HepG2 (cell line): ENCODE results near the gene DHRS4L2. TPM values are rescaled to one million over a fixed set of nuclear protein-coding genes. Genes with fewer than 3 reads are reported as not detected.

Experiments used
- ADNP ChIP-seq: sonication (generic); formaldehyde crosslinking; IDR thresholded peaks from 2 replicates; pipeline ENCODE4 v1.4.0; 2020; ENCODE audit warnings: missing genetic modification reagents
- CC2D1A ChIP-seq: sonication (generic); formaldehyde crosslinking; IDR thresholded peaks from 2 replicates; pipeline ENCODE4 v1.8.1; 2023; ENCODE audit warnings: mild to moderate bottlenecking, missing genetic modification reagents
- DMAP1 ChIP-seq: IDR thresholded peaks from 2 replicates; pipeline ENCODE4 v1.6.1; 2016
- HNRNPLL ChIP-seq: fragments of 200-400 bp; formaldehyde crosslinking; IDR thresholded peaks from 2 replicates; pipeline ENCODE4 v1.6.1; 2017; ENCODE audit warnings: mild to moderate bottlenecking, low read depth, low read length; ENCODE audit not compliant: poor library complexity, severe bottlenecking
- JUN ChIP-seq: sonication (generic); formaldehyde crosslinking; IDR thresholded peaks from 2 replicates; pipeline ENCODE4 v1.4.0; 2020; ENCODE audit warnings: mild to moderate bottlenecking, missing genetic modification reagents
- NKX3-1 ChIP-seq: sonication (generic); formaldehyde crosslinking; IDR thresholded peaks from 2 replicates; pipeline ENCODE4 v1.5.0; 2020; ENCODE audit warnings: missing genetic modification reagents
- REPIN1 ChIP-seq: sonication (generic); formaldehyde crosslinking; IDR thresholded peaks from 2 replicates; pipeline ENCODE4 v1.8.0; 2022; ENCODE audit warnings: missing genetic modification reagents, low read depth, mild to moderate bottlenecking, borderline replicate concordance
- REXO4 ChIP-seq: sonication (generic); formaldehyde crosslinking; IDR thresholded peaks from 2 replicates; pipeline ENCODE4 v1.8.0; 2022; ENCODE audit warnings: missing genetic modification reagents, mild to moderate bottlenecking, borderline replicate concordance
- SALL1 ChIP-seq: sonication (generic); formaldehyde crosslinking; IDR thresholded peaks from 2 replicates; pipeline ENCODE4 v1.8.0; 2022; ENCODE audit warnings: mild to moderate bottlenecking, missing genetic modification reagents
- SRF ChIP-seq: IDR thresholded peaks from 2 replicates; pipeline ENCODE4 v1.6.1; 2011; ENCODE audit warnings: mild to moderate bottlenecking, low read depth, low read length, moderate library complexity
- ZNF143 ChIP-seq: sonication (generic); formaldehyde crosslinking; IDR thresholded peaks from 2 replicates; pipeline ENCODE4 v1.4.0; 2020; ENCODE audit warnings: missing genetic modification reagents
- ZNF558 ChIP-seq: sonication (generic); formaldehyde crosslinking; IDR thresholded peaks from 2 replicates; pipeline ENCODE4 v1.9.0; 2022; ENCODE audit warnings: mild to moderate bottlenecking, missing genetic modification reagents, borderline replicate concordance
- ZNF572 ChIP-seq: sonication (generic); formaldehyde crosslinking; IDR thresholded peaks from 2 replicates; pipeline ENCODE4 v1.5.1; 2020; ENCODE audit warnings: mild to moderate bottlenecking, missing genetic modification reagents
- ZNF674 ChIP-seq: sonication (generic); formaldehyde crosslinking; IDR thresholded peaks from 2 replicates; pipeline ENCODE4 v1.5.0; 2020; ENCODE audit warnings: low read depth, mild to moderate bottlenecking, missing genetic modification reagents
- ZNF792 ChIP-seq: IDR thresholded peaks from 2 replicates; pipeline ENCODE4 v1.6.1; 2016
- ZNF878 ChIP-seq: sonication (generic); formaldehyde crosslinking; IDR thresholded peaks from 2 replicates; pipeline ENCODE4 v1.8.1; 2023; ENCODE audit warnings: mild to moderate bottlenecking, missing genetic modification reagents, moderate library complexity
- polyA plus RNA-seq, 8 experiments: library from polyadenylated mRNA; depleted of rRNA in 3 of 8; stranded (reverse) in 7 of 8; unstranded in 1 of 8; fragments of >200 nt; fragmentation: Illumina TruSeq in 4 of 8; extraction: Trizol in 4 of 8; gene quantifications; 2 replicates each; pipeline versions ENCODE4 v1.2.1 to v1.2.3, GENCODE V29; 2011 to 2016; ENCODE audit warnings: low read depth in 4 of 8, missing spikeins in 1 of 8, mixed read lengths in 1 of 8; ENCODE audit not compliant: insufficient read depth in 1 of 8
- total RNA-seq, 5 experiments: library from RNA; depleted of rRNA; stranded (reverse); fragments of >200 nt; fragmentation: Illumina TruSeq; extraction: Trizol; gene quantifications; 2 replicates each; pipeline ENCODE4 v1.2.3, GENCODE V29; 2016; ENCODE audit warnings: low read depth in 1 of 5
- TF ChIP-seq, protein P1 (sequence below): sonication (generic); formaldehyde crosslinking; IDR thresholded peaks from 2 replicates; pipeline ENCODE4 v1.8.1; 2023; ENCODE audit warnings: mild to moderate bottlenecking, inconsistent platforms, moderate library complexity, missing genetic modification reagents, borderline replicate concordance
- TF ChIP-seq, protein P2 (sequence below): sonication (generic); formaldehyde crosslinking; IDR thresholded peaks from 2 replicates; pipeline ENCODE4 v1.4.0; 2020; ENCODE audit warnings: low read depth, mild to moderate bottlenecking, missing genetic modification reagents
- TF ChIP-seq, protein P3 (sequence below): sonication (generic); formaldehyde crosslinking; IDR thresholded peaks from 2 replicates; pipeline ENCODE4 v1.4.0; 2020; ENCODE audit warnings: missing genetic modification reagents
- TF ChIP-seq, protein P4 (sequence below): sonication (generic); formaldehyde crosslinking; IDR thresholded peaks from 2 replicates; pipeline ENCODE4 v1.8.0; 2023; ENCODE audit warnings: mild to moderate bottlenecking, missing genetic modification reagents

DHRS4L2 gene
- total and polyA plus RNA-seq, 2 of the 13 experiments (the other 11 are each of a cell fraction or from before 2014, with no cell fraction given), result 24.7 to 38.2 TPM

DNA sequence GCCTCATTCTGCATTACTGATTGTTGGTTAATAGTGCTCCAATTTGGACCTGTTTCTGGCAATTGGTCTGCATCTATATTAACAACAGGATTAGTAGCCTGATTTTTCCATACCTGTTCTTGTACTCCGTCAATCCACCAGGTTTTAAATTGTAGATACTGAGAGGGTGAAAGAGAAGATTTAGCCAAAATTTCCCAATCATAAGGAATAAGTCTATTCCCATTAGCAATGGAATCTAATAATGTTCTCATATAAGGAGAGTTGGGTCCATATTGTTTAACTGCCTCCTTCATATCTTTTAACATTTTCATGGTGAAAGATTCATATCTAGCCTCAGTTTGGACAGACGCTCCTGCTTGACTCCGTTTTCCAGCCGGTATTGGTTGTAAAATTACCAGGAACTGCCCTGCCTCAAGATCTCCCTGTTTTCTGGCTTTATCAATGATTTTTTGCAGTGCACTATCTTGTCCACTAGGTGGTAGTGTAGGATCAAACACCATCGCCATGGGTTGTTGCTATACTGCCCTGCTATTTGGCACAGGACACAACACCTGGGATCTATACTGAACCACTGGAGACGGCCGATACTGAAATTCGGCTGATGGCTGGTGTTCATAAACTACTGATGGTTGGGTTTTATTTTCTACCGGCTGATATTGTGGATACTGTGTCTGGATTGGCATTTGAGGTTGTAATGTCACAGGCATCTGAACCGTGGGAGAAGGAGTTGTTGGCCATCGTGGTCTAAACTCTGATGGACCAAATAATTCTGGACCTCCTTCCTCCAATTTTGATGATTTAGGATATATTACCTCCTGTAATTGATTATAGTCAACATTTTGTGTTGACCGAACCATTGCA is 25.2 kb downstream of the DHRS4L2 start (continued):
- TF ChIP-seq, protein P1, sequence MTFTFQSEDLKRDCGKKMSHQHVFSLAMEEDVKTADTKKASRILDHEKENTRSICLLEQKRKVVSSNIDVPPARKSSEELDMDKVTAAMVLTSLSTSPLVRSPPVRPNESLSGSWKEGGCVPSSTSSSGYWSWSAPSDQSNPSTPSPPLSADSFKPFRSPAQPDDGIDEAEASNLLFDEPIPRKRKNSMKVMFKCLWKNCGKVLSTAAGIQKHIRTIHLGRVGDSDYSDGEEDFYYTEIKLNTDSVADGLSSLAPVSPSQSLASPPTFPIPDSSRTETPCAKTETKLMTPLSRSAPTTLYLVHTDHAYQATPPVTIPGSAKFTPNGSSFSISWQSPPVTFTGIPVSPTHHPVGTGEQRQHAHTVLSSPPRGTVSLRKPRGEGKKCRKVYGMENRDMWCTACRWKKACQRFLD, result 0 out of 2 replicates have a peak, but pooled peaks have one; percentile 48
- 0 out of 2 replicates have a peak, but pooled peaks have one; percentile 30 for TF ChIP-seq ZNF143
- TF ChIP-seq HNRNPLL, result no peak
- no peak for TF ChIP-seq ADNP (CRISPR knock-in tag)
- TF ChIP-seq, protein P2, sequence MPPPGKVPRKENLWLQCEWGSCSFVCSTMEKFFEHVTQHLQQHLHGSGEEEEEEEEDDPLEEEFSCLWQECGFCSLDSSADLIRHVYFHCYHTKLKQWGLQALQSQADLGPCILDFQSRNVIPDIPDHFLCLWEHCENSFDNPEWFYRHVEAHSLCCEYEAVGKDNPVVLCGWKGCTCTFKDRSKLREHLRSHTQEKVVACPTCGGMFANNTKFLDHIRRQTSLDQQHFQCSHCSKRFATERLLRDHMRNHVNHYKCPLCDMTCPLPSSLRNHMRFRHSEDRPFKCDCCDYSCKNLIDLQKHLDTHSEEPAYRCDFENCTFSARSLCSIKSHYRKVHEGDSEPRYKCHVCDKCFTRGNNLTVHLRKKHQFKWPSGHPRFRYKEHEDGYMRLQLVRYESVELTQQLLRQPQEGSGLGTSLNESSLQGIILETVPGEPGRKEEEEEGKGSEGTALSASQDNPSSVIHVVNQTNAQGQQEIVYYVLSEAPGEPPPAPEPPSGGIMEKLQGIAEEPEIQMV (CRISPR knock-in tag), result peak; percentile 77; the same call in 1 of the 2 replicates
- peak; percentile 64; the same call in 1 of the 2 replicates for TF ChIP-seq SALL1
- no peak for TF ChIP-seq JUN (CRISPR knock-in tag)
- 0 out of 2 replicates have a peak, but pooled peaks have one; percentile 4 for TF ChIP-seq DMAP1
- TF ChIP-seq, protein P3, sequence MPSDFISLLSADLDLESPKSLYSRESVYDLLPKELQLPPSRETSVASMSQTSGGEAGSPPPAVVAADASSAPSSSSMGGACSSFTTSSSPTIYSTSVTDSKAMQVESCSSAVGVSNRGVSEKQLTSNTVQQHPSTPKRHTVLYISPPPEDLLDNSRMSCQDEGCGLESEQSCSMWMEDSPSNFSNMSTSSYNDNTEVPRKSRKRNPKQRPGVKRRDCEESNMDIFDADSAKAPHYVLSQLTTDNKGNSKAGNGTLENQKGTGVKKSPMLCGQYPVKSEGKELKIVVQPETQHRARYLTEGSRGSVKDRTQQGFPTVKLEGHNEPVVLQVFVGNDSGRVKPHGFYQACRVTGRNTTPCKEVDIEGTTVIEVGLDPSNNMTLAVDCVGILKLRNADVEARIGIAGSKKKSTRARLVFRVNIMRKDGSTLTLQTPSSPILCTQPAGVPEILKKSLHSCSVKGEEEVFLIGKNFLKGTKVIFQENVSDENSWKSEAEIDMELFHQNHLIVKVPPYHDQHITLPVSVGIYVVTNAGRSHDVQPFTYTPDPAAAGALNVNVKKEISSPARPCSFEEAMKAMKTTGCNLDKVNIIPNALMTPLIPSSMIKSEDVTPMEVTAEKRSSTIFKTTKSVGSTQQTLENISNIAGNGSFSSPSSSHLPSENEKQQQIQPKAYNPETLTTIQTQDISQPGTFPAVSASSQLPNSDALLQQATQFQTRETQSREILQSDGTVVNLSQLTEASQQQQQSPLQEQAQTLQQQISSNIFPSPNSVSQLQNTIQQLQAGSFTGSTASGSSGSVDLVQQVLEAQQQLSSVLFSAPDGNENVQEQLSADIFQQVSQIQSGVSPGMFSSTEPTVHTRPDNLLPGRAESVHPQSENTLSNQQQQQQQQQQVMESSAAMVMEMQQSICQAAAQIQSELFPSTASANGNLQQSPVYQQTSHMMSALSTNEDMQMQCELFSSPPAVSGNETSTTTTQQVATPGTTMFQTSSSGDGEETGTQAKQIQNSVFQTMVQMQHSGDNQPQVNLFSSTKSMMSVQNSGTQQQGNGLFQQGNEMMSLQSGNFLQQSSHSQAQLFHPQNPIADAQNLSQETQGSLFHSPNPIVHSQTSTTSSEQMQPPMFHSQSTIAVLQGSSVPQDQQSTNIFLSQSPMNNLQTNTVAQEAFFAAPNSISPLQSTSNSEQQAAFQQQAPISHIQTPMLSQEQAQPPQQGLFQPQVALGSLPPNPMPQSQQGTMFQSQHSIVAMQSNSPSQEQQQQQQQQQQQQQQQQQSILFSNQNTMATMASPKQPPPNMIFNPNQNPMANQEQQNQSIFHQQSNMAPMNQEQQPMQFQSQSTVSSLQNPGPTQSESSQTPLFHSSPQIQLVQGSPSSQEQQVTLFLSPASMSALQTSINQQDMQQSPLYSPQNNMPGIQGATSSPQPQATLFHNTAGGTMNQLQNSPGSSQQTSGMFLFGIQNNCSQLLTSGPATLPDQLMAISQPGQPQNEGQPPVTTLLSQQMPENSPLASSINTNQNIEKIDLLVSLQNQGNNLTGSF, result no peak
- TF ChIP-seq ZNF674 (CRISPR knock-in tag), result no peak
- TF ChIP-seq, protein P4, sequence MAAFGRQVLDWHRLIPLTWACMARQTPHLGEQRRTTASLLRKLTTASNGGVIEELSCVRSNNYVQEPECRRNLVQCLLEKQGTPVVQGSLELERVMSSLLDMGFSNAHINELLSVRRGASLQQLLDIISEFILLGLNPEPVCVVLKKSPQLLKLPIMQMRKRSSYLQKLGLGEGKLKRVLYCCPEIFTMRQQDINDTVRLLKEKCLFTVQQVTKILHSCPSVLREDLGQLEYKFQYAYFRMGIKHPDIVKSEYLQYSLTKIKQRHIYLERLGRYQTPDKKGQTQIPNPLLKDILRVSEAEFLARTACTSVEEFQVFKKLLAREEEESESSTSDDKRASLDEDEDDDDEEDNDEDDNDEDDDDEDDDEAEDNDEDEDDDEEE (CRISPR knock-in tag), result no peak
- TF ChIP-seq CC2D1A (CRISPR knock-in tag), result no peak
- TF ChIP-seq REXO4, result no peak
- peak; percentile 97 for TF ChIP-seq REPIN1 (CRISPR knock-in tag)
- TF ChIP-seq ZNF572 (CRISPR knock-in tag), result 0 out of 2 replicates have a peak, but pooled peaks have one; percentile 50
- peak; percentile 78; the same call in 1 of the 2 replicates for TF ChIP-seq ZNF792
- no peak for TF ChIP-seq ZNF878 (CRISPR knock-in tag)
- TF ChIP-seq ZNF558, result no peak
- TF ChIP-seq NKX3-1 (CRISPR knock-in tag), result no peak
- TF ChIP-seq SRF, result no peak
